GM18909 (cell line): ENCODE results near the gene HOMER3.

Experiments
- ATAC-seq: cut with Tn5 transposase; IDR thresholded peaks from one replicate; pipeline ENCODE4 v1.9.1; 2021; ENCODE audit warnings: mild to moderate bottlenecking; ENCODE audit not compliant: unreplicated experiment, poor library complexity

The HOMER3 gene

GRCh38 chr19:18940769-18941627 is at the start of gene HOMER3:
HOMER3 (minus strand) TSS chr19:18941217; CDS start chr19:18938982, 2,235 bp downstream.
- no peak for ATAC-seq

- ATAC-seq: no peak
Measured at GRCh38 chr19:18990128-18990708, 49.2 kb upstream of the HOMER3 start.

GRCh38 chr19:18989316-18989715 is 48.3 kb upstream of the HOMER3 start:
- ATAC-seq: no peak

GRCh38 chr19:18987456-18987855 is 46.4 kb upstream of the HOMER3 start:
- ATAC-seq: no peak

GRCh38 chr19:18985257-18985656 is 44.2 kb upstream of the HOMER3 start:
- no peak for ATAC-seq

- no peak for ATAC-seq
Measured at GRCh38 chr19:18984251-18984650, 43.2 kb upstream of the HOMER3 start.

- no peak for ATAC-seq
Measured at GRCh38 chr19:18982669-18983068, 41.7 kb upstream of the HOMER3 start.

GRCh38 chr19:18980432-18981020 is 39.5 kb upstream of the HOMER3 start:
- ATAC-seq: no peak

- ATAC-seq: no peak
Measured at GRCh38 chr19:18978616-18979015, 37.6 kb upstream of the HOMER3 start.

- ATAC-seq: no peak
Measured at GRCh38 chr19:18975869-18976268, 34.9 kb upstream of the HOMER3 start.

GRCh38 chr19:18975011-18975410 is 34.0 kb upstream of the HOMER3 start:
- ATAC-seq: no peak

- ATAC-seq: no peak
Measured at GRCh38 chr19:18972851-18973250, 31.8 kb upstream of the HOMER3 start.

GRCh38 chr19:18972301-18972811 is 31.3 kb upstream of the HOMER3 start:
- ATAC-seq: no peak

GRCh38 chr19:18969931-18970659 is 29.1 kb upstream of the HOMER3 start:
- ATAC-seq: no peak

GRCh38 chr19:18967358-18968146 is 26.5 kb upstream of the HOMER3 start:
- no peak for ATAC-seq

GRCh38 chr19:18966307-18966706 is 25.3 kb upstream of the HOMER3 start:
- no peak for ATAC-seq

- ATAC-seq: no peak
Measured at GRCh38 chr19:18964121-18964520, 23.1 kb upstream of the HOMER3 start.

GRCh38 chr19:18961767-18962620 is 21.0 kb upstream of the HOMER3 start:
- ATAC-seq: no peak

GRCh38 chr19:18960370-18960769 is 19.4 kb upstream of the HOMER3 start:
- ATAC-seq: no peak
